GM23338 (cell line): ENCODE measurements around the gene SETX.

Experiments used
- CTCF ChIP-seq, 2 experiments: fragments of 200-600 bp in 1 of 2; sonication (generic) in 1 of 2; conservative IDR thresholded peaks; 2 replicates each; pipeline versions ENCODE4 v1.5.1 to v1.6.1; 2016 to 2017; ENCODE audit warnings: antibody characterized with exemption in 2 of 2, low read depth in 2 of 2, mild to moderate bottlenecking in 2 of 2, moderate library complexity in 1 of 2
- REST ChIP-seq: IDR thresholded peaks from one replicate; pipeline ENCODE4 v1.6.1; 2018; ENCODE audit warnings: antibody characterized with exemption; ENCODE audit not compliant: unreplicated experiment

- no peak for TF ChIP-seq REST
- no peak for TF ChIP-seq CTCF (conservative IDR thresholded peaks at IDR 0.05; ENCODE audit: low read depth in 2 of 2)
Measured at GRCh38 chr9:132319421-132320110, 35.2 kb downstream of the SETX start.
